ENCODE results near the gene TRAPPC8.

GRCh38 chr18:31973929-31974546, 31.1 kb upstream of the TRAPPC8 start:
- TF ChIP-seq POLR2AphosphoS5 (IDR thresholded peaks at IDR 0.05) (no peak), CTCF (IDR thresholded peaks at IDR 0.05; ENCODE audit: poor library complexity, severe bottlenecking) (no peak), MXI1 (conservative IDR thresholded peaks at IDR 0.05; ENCODE audit: poor library complexity, severe bottlenecking) (no peak), REST (IDR thresholded peaks at IDR 0.05; ENCODE audit: borderline replicate concordance) (no peak)

Measured in neural cell (in vitro differentiated cells).